DMS114 treated with DMSO at 0.1 percent for 48 hours (cell line): ENCODE results near the gene IL17RE.
"Not testable (repeated sequence)": the region's sequence is repeated elsewhere in the genome, so short reads cannot be mapped to it uniquely, and the experiment has no call there.

Experiments
- DNase-seq: peaks from one replicate; lab custom pipeline; 2025; ENCODE audit not compliant: unreplicated experiment; lab: John Stamatoyannopoulos, UW

The IL17RE gene

GRCh38 chr3:9902372-9903237 lies at the start of gene IL17RE:
TSS of gene IL17RE (plus strand) at chr3:9902848. CDS start at chr3:9902933, 85 bp downstream.
- no peak for DNase-seq

GRCh38 chr3:9854291-9854940 lies 48.2 kb upstream of the IL17RE start:
- DNase-seq = not testable (repeated sequence)

GRCh38 chr3:9855594-9855993 lies 47.1 kb upstream of the IL17RE start:
- DNase-seq = no peak

- DNase-seq = no peak
Measured at GRCh38 chr3:9859530-9860025, 43.1 kb upstream of the IL17RE start.

GRCh38 chr3:9861201-9861600 lies 41.4 kb upstream of the IL17RE start:
- no peak for DNase-seq

GRCh38 chr3:9861626-9862130 lies 41.0 kb upstream of the IL17RE start:
- no peak for DNase-seq

GRCh38 chr3:9862391-9863057 lies 40.1 kb upstream of the IL17RE start:
- no peak for DNase-seq

GRCh38 chr3:9863058-9863772 lies 39.4 kb upstream of the IL17RE start:
- no peak for DNase-seq

- DNase-seq = no peak
Measured at GRCh38 chr3:9864200-9864927, 38.3 kb upstream of the IL17RE start.

- DNase-seq = not testable (repeated sequence)
Measured at GRCh38 chr3:9865125-9865637, 37.5 kb upstream of the IL17RE start.

- no peak for DNase-seq
Measured at GRCh38 chr3:9866639-9867038, 36.0 kb upstream of the IL17RE start.

- DNase-seq = no peak
Measured at GRCh38 chr3:9867106-9867505, 35.5 kb upstream of the IL17RE start.

GRCh38 chr3:9869955-9870354 lies 32.7 kb upstream of the IL17RE start:
- DNase-seq = no peak

- no peak for DNase-seq
Measured at GRCh38 chr3:9870978-9871377, 31.7 kb upstream of the IL17RE start.

- not testable (repeated sequence) for DNase-seq
Measured at GRCh38 chr3:9872067-9872466, 30.6 kb upstream of the IL17RE start.

GRCh38 chr3:9875448-9875847 lies 27.2 kb upstream of the IL17RE start:
- DNase-seq = no peak

- DNase-seq = not testable (repeated sequence)
Measured at GRCh38 chr3:9876255-9876654, 26.4 kb upstream of the IL17RE start.

GRCh38 chr3:9876991-9877390 lies 25.7 kb upstream of the IL17RE start:
- no peak for DNase-seq

- no peak for DNase-seq
Measured at GRCh38 chr3:9878700-9879099, 23.9 kb upstream of the IL17RE start.
